ENCODE results near the gene LRRK1. TPM values are rescaled to one million over a fixed set of nuclear protein-coding genes. Genes with fewer than 3 reads are reported as not detected.

The LRRK1 gene
- total RNA-seq, 1 donor from 2014 or later = not detected

DNA sequence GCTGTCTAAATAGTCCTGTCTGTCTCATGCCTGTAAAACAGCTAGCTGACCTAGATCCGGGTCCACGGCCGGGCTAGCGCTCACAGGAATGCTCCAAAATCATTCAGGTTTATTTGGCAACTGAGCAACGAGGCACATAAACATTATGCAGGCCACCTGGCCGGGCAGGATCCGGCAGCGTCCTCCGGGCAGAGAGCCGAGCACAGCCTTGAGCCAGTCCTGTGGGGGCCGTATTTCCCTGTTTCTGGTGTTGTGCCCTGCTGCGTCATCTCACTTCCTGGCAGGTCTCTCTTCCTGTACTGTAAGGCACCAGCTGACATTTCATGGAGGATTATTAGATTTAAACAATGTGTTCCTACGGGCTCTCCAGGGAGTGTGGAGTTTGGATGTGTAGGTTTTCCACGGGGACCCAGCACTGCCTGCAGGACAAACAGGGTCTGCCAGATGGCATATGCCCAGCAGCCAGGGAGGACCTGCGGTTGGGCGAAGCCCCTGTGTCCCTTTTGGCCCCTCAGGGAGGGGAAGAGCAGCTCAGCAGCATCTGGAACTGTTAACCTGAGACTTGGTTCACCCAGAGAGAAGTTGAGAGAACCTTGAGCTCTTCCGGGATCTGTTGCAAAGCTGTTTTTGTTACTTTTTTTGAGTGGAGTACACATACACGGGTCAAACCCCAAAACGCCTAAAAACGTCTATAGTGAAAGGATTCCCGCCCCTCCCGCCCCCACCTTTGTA, 16.6 kb upstream of the LRRK1 start:
- no peaks in the 10 kb centered on the region for H3K9me3 Mint-ChIP-seq
- Histone ChIP-seq H3K4me2 (no peak overlapping the region), H3K4me3 (no peak overlapping the region), H3F3A (ENCODE audit: low read depth) (no peaks in the 10 kb centered on the region), H3K9me3 (ENCODE audit: low read depth) (no peaks in the 10 kb centered on the region), H3K79me2 (ENCODE audit: low read depth) (no peaks in the 10 kb centered on the region), H3K27me3 (no peaks in the 10 kb centered on the region), H4K20me1 (ENCODE audit: low read depth) (no peaks in the 10 kb centered on the region), H3K27ac (no peak overlapping the region), H3K36me3 (no peaks in the 10 kb centered on the region), H3K9ac (no peak overlapping the region), H2AFZ (replicated peaks) (no peak overlapping the region), H3K4me1 (peaks cover 8% of the 10 kb centered on the region)
- peaks cover 33% of the 10 kb centered on the region for H3K4me1 Mint-ChIP-seq
- no peaks in the 10 kb centered on the region for H3K36me3 Mint-ChIP-seq
- peaks cover 22% of the 10 kb centered on the region for H3K27me3 Mint-ChIP-seq (ENCODE audit: insufficient read depth, low read depth)
- no peak for DNase-seq (ENCODE audit: low spot score)
- no peak overlapping the region for H3K4me3 Mint-ChIP-seq
- TF ChIP-seq, protein P1, sequence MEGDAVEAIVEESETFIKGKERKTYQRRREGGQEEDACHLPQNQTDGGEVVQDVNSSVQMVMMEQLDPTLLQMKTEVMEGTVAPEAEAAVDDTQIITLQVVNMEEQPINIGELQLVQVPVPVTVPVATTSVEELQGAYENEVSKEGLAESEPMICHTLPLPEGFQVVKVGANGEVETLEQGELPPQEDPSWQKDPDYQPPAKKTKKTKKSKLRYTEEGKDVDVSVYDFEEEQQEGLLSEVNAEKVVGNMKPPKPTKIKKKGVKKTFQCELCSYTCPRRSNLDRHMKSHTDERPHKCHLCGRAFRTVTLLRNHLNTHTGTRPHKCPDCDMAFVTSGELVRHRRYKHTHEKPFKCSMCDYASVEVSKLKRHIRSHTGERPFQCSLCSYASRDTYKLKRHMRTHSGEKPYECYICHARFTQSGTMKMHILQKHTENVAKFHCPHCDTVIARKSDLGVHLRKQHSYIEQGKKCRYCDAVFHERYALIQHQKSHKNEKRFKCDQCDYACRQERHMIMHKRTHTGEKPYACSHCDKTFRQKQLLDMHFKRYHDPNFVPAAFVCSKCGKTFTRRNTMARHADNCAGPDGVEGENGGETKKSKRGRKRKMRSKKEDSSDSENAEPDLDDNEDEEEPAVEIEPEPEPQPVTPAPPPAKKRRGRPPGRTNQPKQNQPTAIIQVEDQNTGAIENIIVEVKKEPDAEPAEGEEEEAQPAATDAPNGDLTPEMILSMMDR (IDR thresholded peaks at IDR 0.05) = no peak
- TF ChIP-seq EZH2 (IDR thresholded peaks at IDR 0.05) (no peak), EZH2phosphoT487 (IDR thresholded peaks at IDR 0.05) (no peak)
- H3K27ac Mint-ChIP-seq = no peak overlapping the region

DNA sequence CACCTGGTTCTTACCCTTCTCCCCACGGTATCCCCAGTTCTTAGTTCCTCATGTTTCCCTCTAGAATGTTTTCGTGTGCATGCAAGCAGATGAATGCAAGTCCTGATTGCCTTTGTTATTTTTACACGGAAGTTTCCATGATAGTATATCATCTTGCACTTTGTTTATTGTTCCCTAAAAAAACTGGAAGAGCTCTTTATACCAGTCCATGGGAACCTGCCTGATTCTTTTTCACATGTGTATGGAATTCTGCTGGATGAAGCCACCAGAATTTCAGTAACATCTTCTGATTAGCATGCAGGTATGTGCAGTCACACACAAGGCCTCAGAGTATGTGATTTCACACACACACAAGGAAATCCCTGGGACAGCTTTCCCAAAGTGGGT, 16.0 kb upstream of the LRRK1 start:
- H3K4me3 Mint-ChIP-seq = no peak overlapping the region
- no peak overlapping the region for H2AFZ ChIP-seq (replicated peaks)
- H3K9me3 ChIP-seq (ENCODE audit: low read depth) = no peaks in the 10 kb centered on the region
- TF ChIP-seq EZH2phosphoT487 (IDR thresholded peaks at IDR 0.05) (no peak), EZH2 (IDR thresholded peaks at IDR 0.05) (no peak)
- TF ChIP-seq, protein P1 (IDR thresholded peaks at IDR 0.05) = no peak
- H3K36me3 ChIP-seq = no peaks in the 10 kb centered on the region
- H3K4me3 ChIP-seq = no peak overlapping the region
- H3K27me3 ChIP-seq = no peaks in the 10 kb centered on the region
- H3K27me3 Mint-ChIP-seq (ENCODE audit: insufficient read depth, low read depth) = peaks cover 19% of the 10 kb centered on the region
- H3K27ac ChIP-seq = no peak overlapping the region
- no peaks in the 10 kb centered on the region for H3K36me3 Mint-ChIP-seq
- peaks cover 33% of the 10 kb centered on the region for H3K4me1 Mint-ChIP-seq
- no peaks in the 10 kb centered on the region for H3K9me3 Mint-ChIP-seq
- H3F3A ChIP-seq (ENCODE audit: low read depth) = no peaks in the 10 kb centered on the region
- DNase-seq (ENCODE audit: low spot score) = no peak
- no peaks in the 10 kb centered on the region for H3K79me2 ChIP-seq (ENCODE audit: low read depth)
- H3K4me2 ChIP-seq = no peak overlapping the region
- H3K27ac Mint-ChIP-seq = no peak overlapping the region
- H4K20me1 ChIP-seq (ENCODE audit: low read depth) = no peaks in the 10 kb centered on the region
- peaks cover 8% of the 10 kb centered on the region for H3K4me1 ChIP-seq
- H3K9ac ChIP-seq = no peak overlapping the region

DNA sequence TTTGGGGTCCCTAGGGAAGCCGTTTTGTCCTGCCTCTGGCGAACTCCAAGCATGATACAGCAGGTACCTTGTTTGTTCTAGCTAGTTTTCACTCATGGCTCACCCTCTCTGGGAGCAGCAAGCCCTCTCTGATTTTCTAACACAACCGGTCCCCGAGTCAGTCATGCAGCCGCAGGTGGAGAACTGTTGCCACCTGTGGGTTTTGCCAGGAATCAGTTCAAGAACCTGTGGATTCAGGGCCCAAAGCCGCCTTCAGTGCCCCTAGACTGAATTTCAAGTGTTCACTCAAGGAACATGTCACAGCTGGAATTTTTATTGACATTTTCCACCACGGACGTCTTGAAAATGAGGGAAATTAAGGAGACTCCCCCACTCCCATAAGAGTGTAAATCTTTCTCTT, 13.3 kb upstream of the LRRK1 start:
- H3K36me3 Mint-ChIP-seq = no peaks in the 10 kb centered on the region
- Histone ChIP-seq H3K9ac (no peak overlapping the region), H4K20me1 (ENCODE audit: low read depth) (no peaks in the 10 kb centered on the region), H3K79me2 (ENCODE audit: low read depth) (no peaks in the 10 kb centered on the region), H3K9me3 (ENCODE audit: low read depth) (no peaks in the 10 kb centered on the region), H3K36me3 (no peaks in the 10 kb centered on the region), H3F3A (ENCODE audit: low read depth) (no peaks in the 10 kb centered on the region), H2AFZ (replicated peaks) (no peak overlapping the region), H3K27ac (no peak overlapping the region), H3K4me2 (no peak overlapping the region), H3K4me1 (peaks cover 2% of the 10 kb centered on the region), H3K27me3 (no peaks in the 10 kb centered on the region), H3K4me3 (no peak overlapping the region)
- peaks cover 8% of the 10 kb centered on the region for H3K27me3 Mint-ChIP-seq (ENCODE audit: insufficient read depth, low read depth)
- no peak for DNase-seq (ENCODE audit: low spot score)
- peaks cover 23% of the 10 kb centered on the region for H3K4me1 Mint-ChIP-seq
- TF ChIP-seq, protein P1 (IDR thresholded peaks at IDR 0.05) = peak; percentile 13
- TF ChIP-seq EZH2 (IDR thresholded peaks at IDR 0.05) = no peak
- no peak for TF ChIP-seq EZH2phosphoT487 (IDR thresholded peaks at IDR 0.05)
- H3K9me3 Mint-ChIP-seq = no peaks in the 10 kb centered on the region
- H3K4me3 Mint-ChIP-seq = no peak overlapping the region
- no peak overlapping the region for H3K27ac Mint-ChIP-seq

Data from neural progenitor cell (in vitro differentiated cells).